ENCODE data around the gene GRB7.
A peak's percentile ranks its signal among the peaks of the same experiment; 100 is the strongest.
"Not testable (repeated sequence)": the region's sequence is repeated elsewhere in the genome, so short reads cannot be mapped to it uniquely, and the experiment has no call there.

GRB7 gene

GRCh38 chr17:39737206-39737759, 455 bp upstream of the GRB7 start:
- Mint-ChIP-seq H3K4me3 (no peak overlapping the region), H3K27me3 (peaks cover 19% of the 10 kb centered on the region), H3K4me1 (ENCODE audit: low read depth) (peaks cover 30% of the 10 kb centered on the region), H3K27ac (no peak overlapping the region), H3K9me3 (no peaks in the 10 kb centered on the region), H3K36me3 (ENCODE audit: low read depth) (no peaks in the 10 kb centered on the region)
- no peak for DNase-seq

- DNase-seq = peak; percentile 64
Measured at GRCh38 chr17:39738568-39738901, 797 bp downstream of the GRB7 start.

GRCh38 chr17:39738983-39739884, 1.5 kb downstream of the GRB7 start:
- Mint-ChIP-seq H3K4me3 (no peak overlapping the region), H3K36me3 (ENCODE audit: low read depth) (no peaks in the 10 kb centered on the region), H3K27me3 (peaks cover 19% of the 10 kb centered on the region), H3K27ac (no peak overlapping the region), H3K9me3 (no peaks in the 10 kb centered on the region), H3K4me1 (ENCODE audit: low read depth) (peaks cover 27% of the 10 kb centered on the region)
- no peak for DNase-seq

More at GRCh38 chr17:39738568-39738901, 797 bp downstream of the GRB7 start:
- Mint-ChIP-seq H3K4me1 (ENCODE audit: low read depth) (peaks cover 27% of the 10 kb centered on the region), H3K27me3 (peaks cover 19% of the 10 kb centered on the region), H3K4me3 (peak overlapping the region; percentile 73), H3K9me3 (no peaks in the 10 kb centered on the region), H3K27ac (peak overlapping the region; percentile 23), H3K36me3 (ENCODE audit: low read depth) (no peaks in the 10 kb centered on the region)

GRCh38 chr17:39739885-39740356, 2.2 kb downstream of the GRB7 start:
- Mint-ChIP-seq H3K27ac (no peak overlapping the region), H3K9me3 (no peaks in the 10 kb centered on the region), H3K4me1 (ENCODE audit: low read depth) (peaks cover 27% of the 10 kb centered on the region), H3K4me3 (no peak overlapping the region), H3K27me3 (peaks cover 19% of the 10 kb centered on the region), H3K36me3 (ENCODE audit: low read depth) (no peaks in the 10 kb centered on the region)
- no peak for DNase-seq

GRCh38 chr17:39740357-39741111, 2.8 kb downstream of the GRB7 start:
- Mint-ChIP-seq H3K9me3 (no peaks in the 10 kb centered on the region), H3K4me3 (no peak overlapping the region), H3K27ac (no peak overlapping the region), H3K36me3 (ENCODE audit: low read depth) (no peaks in the 10 kb centered on the region), H3K4me1 (ENCODE audit: low read depth) (peaks cover 27% of the 10 kb centered on the region), H3K27me3 (peaks cover 19% of the 10 kb centered on the region)
- no peak for DNase-seq

GRCh38 chr17:39742126-39742855, 4.6 kb downstream of the GRB7 start:
- no peak for DNase-seq
- H3K4me1 Mint-ChIP-seq (ENCODE audit: low read depth) = peaks cover 27% of the 10 kb centered on the region
- H3K27me3 Mint-ChIP-seq = peaks cover 19% of the 10 kb centered on the region
- no peak overlapping the region for H3K27ac Mint-ChIP-seq
- no peak overlapping the region for H3K4me3 Mint-ChIP-seq
- H3K36me3 Mint-ChIP-seq (ENCODE audit: low read depth) = no peaks in the 10 kb centered on the region
- no peaks in the 10 kb centered on the region for H3K9me3 Mint-ChIP-seq

- H3K27me3 Mint-ChIP-seq = peaks cover 19% of the 10 kb centered on the region
- no peaks in the 10 kb centered on the region for H3K36me3 Mint-ChIP-seq (ENCODE audit: low read depth)
- H3K27ac Mint-ChIP-seq = no peak overlapping the region
- H3K4me1 Mint-ChIP-seq (ENCODE audit: low read depth) = peaks cover 24% of the 10 kb centered on the region
- H3K9me3 Mint-ChIP-seq = no peaks in the 10 kb centered on the region
- no peak for DNase-seq
- H3K4me3 Mint-ChIP-seq = no peak overlapping the region
Measured at GRCh38 chr17:39742856-39743436, 5.2 kb downstream of the GRB7 start.

- Mint-ChIP-seq H3K9me3 (no peaks in the 10 kb centered on the region), H3K4me3 (no peak overlapping the region), H3K4me1 (ENCODE audit: low read depth) (peaks cover 19% of the 10 kb centered on the region), H3K27me3 (peaks cover 15% of the 10 kb centered on the region), H3K27ac (no peak overlapping the region), H3K36me3 (ENCODE audit: low read depth) (no peaks in the 10 kb centered on the region)
- no peak for DNase-seq
Measured at GRCh38 chr17:39744075-39744835, 6.5 kb downstream of the GRB7 start.

GRCh38 chr17:39744836-39745215, 7.1 kb downstream of the GRB7 start:
- Mint-ChIP-seq H3K4me1 (ENCODE audit: low read depth) (peaks cover 16% of the 10 kb centered on the region), H3K9me3 (no peaks in the 10 kb centered on the region), H3K36me3 (ENCODE audit: low read depth) (no peaks in the 10 kb centered on the region), H3K27me3 (peaks cover 14% of the 10 kb centered on the region), H3K4me3 (no peak overlapping the region), H3K27ac (no peak overlapping the region)
- DNase-seq = no peak

- peaks cover 9% of the 10 kb centered on the region for H3K4me1 Mint-ChIP-seq (ENCODE audit: low read depth)
- H3K9me3 Mint-ChIP-seq = no peaks in the 10 kb centered on the region
- no peak overlapping the region for H3K4me3 Mint-ChIP-seq
- no peak for DNase-seq
- peaks cover 7% of the 10 kb centered on the region for H3K27me3 Mint-ChIP-seq
- H3K27ac Mint-ChIP-seq = no peak overlapping the region
- H3K36me3 Mint-ChIP-seq (ENCODE audit: low read depth) = no peaks in the 10 kb centered on the region
Measured at GRCh38 chr17:39745335-39746144, 7.8 kb downstream of the GRB7 start.

GRCh38 chr17:39746145-39746461, 8.4 kb downstream of the GRB7 start:
- Mint-ChIP-seq H3K4me1 (ENCODE audit: low read depth) (peaks cover 5% of the 10 kb centered on the region), H3K9me3 (no peaks in the 10 kb centered on the region), H3K4me3 (no peak overlapping the region), H3K36me3 (ENCODE audit: low read depth) (no peaks in the 10 kb centered on the region), H3K27ac (no peak overlapping the region), H3K27me3 (peaks cover 3% of the 10 kb centered on the region)
- no peak for DNase-seq

- H3K4me3 Mint-ChIP-seq = no peak overlapping the region
- H3K9me3 Mint-ChIP-seq = no peaks in the 10 kb centered on the region
- H3K27me3 Mint-ChIP-seq = no peaks in the 10 kb centered on the region
- H3K27ac Mint-ChIP-seq = no peak overlapping the region
- no peaks in the 10 kb centered on the region for H3K36me3 Mint-ChIP-seq (ENCODE audit: low read depth)
- DNase-seq = no peak
- H3K4me1 Mint-ChIP-seq (ENCODE audit: low read depth) = peaks cover 20% of the 10 kb centered on the region
Measured at GRCh38 chr17:39747745-39748144, 10.0 kb downstream of the GRB7 start.

GRCh38 chr17:39748444-39749034, 10.8 kb downstream of the GRB7 start:
- not testable (repeated sequence) for H3K9me3 Mint-ChIP-seq; H3K4me3 Mint-ChIP-seq; DNase-seq; H3K27me3 Mint-ChIP-seq; H3K36me3 Mint-ChIP-seq (ENCODE audit: low read depth); H3K27ac Mint-ChIP-seq
- H3K4me1 Mint-ChIP-seq (ENCODE audit: low read depth) = peaks cover 28% of the 10 kb centered on the region
